Measurements from ENCODE around the gene TCHHL1. TPM values are rescaled to one million over a fixed set of nuclear protein-coding genes. Genes with fewer than 3 reads are reported as not detected.

TCHHL1 gene
- total and polyA plus RNA-seq, 9 of the 15 experiments (the other 6 are each of a cell fraction or from before 2014, with no cell fraction given), result not detected

GRCh38 chr1:152072311-152072710, 16.6 kb downstream of the TCHHL1 start:
- Histone ChIP-seq H3K9ac (ENCODE audit: insufficient read depth in 1 of 2, low read depth in 2 of 2, low read length in 2 of 2) (no peak overlapping the region), H3K4me1 (replicated peaks in 1 of 2; ENCODE audit: control insufficient read depth in 2 of 2, insufficient read depth in 2 of 2, low read length in 2 of 2) (peaks cover 9 to 17% of the 10 kb centered on the region in 2 experiments), H3K9me3 (replicated peaks; ENCODE audit: control insufficient read depth, insufficient read depth, low read depth, low read length) (no peaks in the 10 kb centered on the region), H3K4me2 (ENCODE audit: insufficient read depth, low read length) (no peak overlapping the region), H4K20me1 (replicated peaks; ENCODE audit: control insufficient read depth, insufficient read depth, low read length) (no peaks in the 10 kb centered on the region), H3K4me3 (no peak overlapping the region), H2AFZ (ENCODE audit: low read depth, low read length) (no peak overlapping the region), H3K36me3 (ENCODE audit: control insufficient read depth, insufficient read depth, low read length) (no peaks in the 10 kb centered on the region), H3K27ac (ENCODE audit: extremely low read depth, low read depth, low read length) (no peak overlapping the region), H3K9me1 (ENCODE audit: control insufficient read depth, insufficient read depth, low read length) (no peaks in the 10 kb centered on the region), H3K27me3 (ENCODE audit: control insufficient read depth in 2 of 2, insufficient read depth in 2 of 2, low read length in 2 of 2) (peaks cover 4% of the 10 kb centered on the region in 2 experiments; a peak in 4 of 5 replicates), H3K79me2 (ENCODE audit: control insufficient read depth, insufficient read depth, low read length) (no peaks in the 10 kb centered on the region)
- no TSS peak for BruUV-seq (replicated peaks)
- ATAC-seq (no peak), DNase-seq (ENCODE audit: extremely low read depth in 1 of 4, low spot score in 3 of 4) (no peak), FAIRE-seq (no peak)
- intact Hi-C loops (cut with micrococcal nuclease) (no loop called here), in situ Hi-C loops (cut with MboI) (no loop called here)
- ChIA-PET CTCF (ENCODE audit: low intra/inter-chr PET ratio) (no interaction called here), POLR2A (no interaction called here)
- WGBS (ENCODE audit: insufficient coverage, low coverage, missing lambda C conversion rate), result 34% methylated on average over 3 of the region's 3 CpGs
- TF ChIP-seq TAF7 (tag; IDR thresholded peaks at IDR 0.05) (no peak), TRIM25 (IDR thresholded peaks at IDR 0.05; ENCODE audit: borderline replicate concordance) (no peak), EP400 (IDR thresholded peaks at IDR 0.05) (no peak), SMARCA5 (IDR thresholded peaks at IDR 0.05) (no peak), SREBF2 (CRISPR knock-in tag; IDR thresholded peaks at IDR 0.05) (no peak), RHOXF2B (CRISPR knock-in tag; conservative IDR thresholded peaks at IDR 0.05) (no peak), FOXK2 (conservative IDR thresholded peaks at IDR 0.05 in 1 of 2, IDR thresholded peaks at IDR 0.05 in 1 of 2; ENCODE audit: low read depth in 2 of 2) (no peak), SIN3B (IDR thresholded peaks at IDR 0.05; ENCODE audit: low read depth) (no peak), NFATC3 (IDR thresholded peaks at IDR 0.05) (no peak), ZBTB43 (CRISPR knock-in tag; IDR thresholded peaks at IDR 0.05) (no peak), ZNF583 (CRISPR knock-in tag; IDR thresholded peaks at IDR 0.05) (no peak), ZSCAN29 (IDR thresholded peaks at IDR 0.05) (no peak), LEF1 (IDR thresholded peaks at IDR 0.05) (no peak), SAFB2 (IDR thresholded peaks at IDR 0.05; ENCODE audit: borderline replicate concordance, low read depth, low read length, severe bottlenecking) (no peak), NR1H2 (CRISPR knock-in tag; IDR thresholded peaks at IDR 0.05) (no peak), BRCA1 (IDR thresholded peaks at IDR 0.05) (no peak), BRCA1 (CRISPR knock-in tag; IDR thresholded peaks at IDR 0.05) (no peak), FOXJ2 (tag; IDR thresholded peaks at IDR 0.05) (no peak)
- TF ChIP-seq, protein P1, sequence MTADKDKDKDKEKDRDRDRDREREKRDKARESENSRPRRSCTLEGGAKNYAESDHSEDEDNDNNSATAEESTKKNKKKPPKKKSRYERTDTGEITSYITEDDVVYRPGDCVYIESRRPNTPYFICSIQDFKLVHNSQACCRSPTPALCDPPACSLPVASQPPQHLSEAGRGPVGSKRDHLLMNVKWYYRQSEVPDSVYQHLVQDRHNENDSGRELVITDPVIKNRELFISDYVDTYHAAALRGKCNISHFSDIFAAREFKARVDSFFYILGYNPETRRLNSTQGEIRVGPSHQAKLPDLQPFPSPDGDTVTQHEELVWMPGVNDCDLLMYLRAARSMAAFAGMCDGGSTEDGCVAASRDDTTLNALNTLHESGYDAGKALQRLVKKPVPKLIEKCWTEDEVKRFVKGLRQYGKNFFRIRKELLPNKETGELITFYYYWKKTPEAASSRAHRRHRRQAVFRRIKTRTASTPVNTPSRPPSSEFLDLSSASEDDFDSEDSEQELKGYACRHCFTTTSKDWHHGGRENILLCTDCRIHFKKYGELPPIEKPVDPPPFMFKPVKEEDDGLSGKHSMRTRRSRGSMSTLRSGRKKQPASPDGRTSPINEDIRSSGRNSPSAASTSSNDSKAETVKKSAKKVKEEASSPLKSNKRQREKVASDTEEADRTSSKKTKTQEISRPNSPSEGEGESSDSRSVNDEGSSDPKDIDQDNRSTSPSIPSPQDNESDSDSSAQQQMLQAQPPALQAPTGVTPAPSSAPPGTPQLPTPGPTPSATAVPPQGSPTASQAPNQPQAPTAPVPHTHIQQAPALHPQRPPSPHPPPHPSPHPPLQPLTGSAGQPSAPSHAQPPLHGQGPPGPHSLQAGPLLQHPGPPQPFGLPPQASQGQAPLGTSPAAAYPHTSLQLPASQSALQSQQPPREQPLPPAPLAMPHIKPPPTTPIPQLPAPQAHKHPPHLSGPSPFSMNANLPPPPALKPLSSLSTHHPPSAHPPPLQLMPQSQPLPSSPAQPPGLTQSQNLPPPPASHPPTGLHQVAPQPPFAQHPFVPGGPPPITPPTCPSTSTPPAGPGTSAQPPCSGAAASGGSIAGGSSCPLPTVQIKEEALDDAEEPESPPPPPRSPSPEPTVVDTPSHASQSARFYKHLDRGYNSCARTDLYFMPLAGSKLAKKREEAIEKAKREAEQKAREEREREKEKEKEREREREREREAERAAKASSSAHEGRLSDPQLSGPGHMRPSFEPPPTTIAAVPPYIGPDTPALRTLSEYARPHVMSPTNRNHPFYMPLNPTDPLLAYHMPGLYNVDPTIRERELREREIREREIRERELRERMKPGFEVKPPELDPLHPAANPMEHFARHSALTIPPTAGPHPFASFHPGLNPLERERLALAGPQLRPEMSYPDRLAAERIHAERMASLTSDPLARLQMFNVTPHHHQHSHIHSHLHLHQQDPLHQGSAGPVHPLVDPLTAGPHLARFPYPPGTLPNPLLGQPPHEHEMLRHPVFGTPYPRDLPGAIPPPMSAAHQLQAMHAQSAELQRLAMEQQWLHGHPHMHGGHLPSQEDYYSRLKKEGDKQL (CRISPR knock-in tag; IDR thresholded peaks at IDR 0.05; ENCODE audit: borderline replicate concordance), result no peak
